Skeletal muscle tissue (tissue), 4 donors: ENCODE results near the gene LMO1. TPM values are rescaled to one million over a fixed set of nuclear protein-coding genes. Genes with fewer than 3 reads are reported as not detected.

ENCODE experiments used
- H3K27ac ChIP-seq: one replicate; pipeline ENCODE4 v1.7.0; 2013; ENCODE audit warnings: mild to moderate bottlenecking, low read depth, low read length, inconsistent platforms
- H3K27me3 ChIP-seq, 3 donors: one replicate each; pipeline ENCODE4 v1.7.0; 2013; ENCODE audit warnings: low read length in 3 of 3; ENCODE audit not compliant: control insufficient read depth in 3 of 3, insufficient read depth in 3 of 3
- H3K36me3 ChIP-seq, 3 donors: one replicate each; pipeline ENCODE4 v1.7.0; 2013; ENCODE audit warnings: low read length in 3 of 3; ENCODE audit not compliant: control insufficient read depth in 3 of 3, insufficient read depth in 3 of 3
- H3K4me1 ChIP-seq, 3 donors: one replicate each; pipeline ENCODE4 v1.7.0; 2013; ENCODE audit warnings: low read length in 3 of 3, mild to moderate bottlenecking in 3 of 3; ENCODE audit not compliant: control insufficient read depth in 3 of 3, insufficient read depth in 3 of 3
- H3K4me3 ChIP-seq, 3 donors: one replicate each; pipeline ENCODE4 v1.7.0; 2013; ENCODE audit warnings: low read length in 3 of 3
- H3K9ac ChIP-seq, 3 donors: one replicate each; pipeline ENCODE4 v1.7.0; 2013; ENCODE audit warnings: low read length in 3 of 3, mild to moderate bottlenecking in 3 of 3, moderate library complexity in 2 of 3, low read depth in 1 of 3
- H3K9me3 ChIP-seq, 3 donors: one replicate each; pipeline ENCODE4 v1.7.0; 2013; ENCODE audit warnings: low read length in 3 of 3; ENCODE audit not compliant: control insufficient read depth in 3 of 3
- total RNA-seq: library from RNA; depleted of rRNA; stranded (reverse); fragments of >200 nt; gene quantifications from one replicate; pipeline ENCODE4 v1.2.3, GENCODE V29; 2014
- donor health status: Osteomylitis.

The LMO1 gene
- total RNA-seq, 1 donor from 2014 or later, result not detected

DNA sequence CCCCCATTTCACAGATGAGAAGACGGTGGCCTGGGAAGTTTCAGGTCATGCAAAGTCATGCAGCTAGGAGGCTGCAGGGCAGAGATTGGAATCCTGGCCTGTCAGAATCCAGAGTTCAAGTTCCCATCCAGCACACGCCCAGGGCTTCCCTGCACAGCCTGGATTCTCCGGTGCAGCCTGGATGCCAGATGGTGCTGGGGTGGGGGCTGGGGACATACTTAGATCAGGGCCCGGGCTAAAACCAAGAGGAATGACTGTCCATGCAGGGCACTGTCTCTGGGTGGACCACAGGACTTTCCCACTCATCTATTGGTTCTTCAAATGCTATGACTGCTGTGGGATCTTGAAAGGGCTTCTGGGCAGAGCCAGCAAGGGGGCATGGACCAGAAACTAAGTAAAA is 24.6 kb downstream of the LMO1 start:
- no peaks in the 10 kb centered on the region for H3K9me3 ChIP-seq
- H3K27ac ChIP-seq, result no peak overlapping the region
- no peaks in the 10 kb centered on the region for H3K27me3 ChIP-seq
- H3K36me3 ChIP-seq, result no peaks in the 10 kb centered on the region
- H3K4me1 ChIP-seq, result peaks cover 9 to 10% (median 9%) of the 10 kb centered on the region in 3 donors
- H3K9ac ChIP-seq, result no peak overlapping the region
- H3K4me3 ChIP-seq, result no peak overlapping the region

DNA sequence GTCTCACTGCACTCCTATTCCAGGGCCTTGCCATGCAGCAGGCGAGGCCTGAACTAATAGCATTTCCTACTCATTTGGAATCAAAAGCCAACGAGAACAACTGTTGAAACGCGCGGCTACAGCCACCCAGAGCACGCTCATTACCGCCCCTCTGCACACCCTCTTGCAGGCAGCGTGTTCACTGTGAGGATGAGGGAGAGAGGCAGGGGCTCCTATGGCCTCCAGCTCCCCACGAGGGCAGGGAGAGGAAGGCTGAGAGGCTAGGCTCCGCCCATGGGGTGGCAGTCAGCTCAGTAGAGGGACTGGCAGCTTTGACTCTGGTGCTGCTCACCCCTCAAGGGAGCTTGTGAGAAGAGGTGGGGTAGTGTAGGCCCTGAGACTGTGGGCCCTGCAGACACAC is 26.2 kb downstream of the LMO1 start:
- Histone ChIP-seq H3K9ac (no peak overlapping the region), H3K36me3 (no peaks in the 10 kb centered on the region), H3K9me3 (no peaks in the 10 kb centered on the region), H3K27me3 (no peaks in the 10 kb centered on the region), H3K27ac (no peak overlapping the region), H3K4me3 (no peak overlapping the region), H3K4me1 (peaks cover 11 to 18% (median 13%) of the 10 kb centered on the region in 3 donors)

DNA sequence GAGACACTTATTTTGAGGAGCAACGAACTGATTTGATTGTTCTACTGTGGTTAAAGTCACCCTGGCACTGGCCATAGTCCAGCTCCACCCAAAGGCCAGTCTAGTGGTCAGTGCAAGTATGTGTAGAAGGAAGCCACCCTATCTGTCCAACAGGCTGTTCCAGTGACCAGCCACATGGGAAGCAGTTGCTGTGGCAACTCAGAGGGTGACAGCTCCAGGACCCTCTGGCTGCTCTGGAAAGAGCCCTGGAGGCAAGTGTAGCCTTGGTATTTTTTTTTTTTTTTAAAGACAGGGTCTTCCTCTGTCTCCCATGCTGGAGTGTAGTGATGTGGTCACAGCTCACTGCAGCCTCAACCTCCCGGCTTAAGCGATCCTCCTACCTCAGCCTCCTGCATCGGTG is 27.8 kb downstream of the LMO1 start:
- no peaks in the 10 kb centered on the region for H3K27me3 ChIP-seq
- H3K9me3 ChIP-seq, result no peaks in the 10 kb centered on the region
- peaks cover 11 to 25% (median 13%) of the 10 kb centered on the region in 3 donors for H3K4me1 ChIP-seq
- no peak overlapping the region for H3K9ac ChIP-seq
- no peak overlapping the region for H3K4me3 ChIP-seq
- H3K27ac ChIP-seq, result no peak overlapping the region
- no peaks in the 10 kb centered on the region for H3K36me3 ChIP-seq

DNA sequence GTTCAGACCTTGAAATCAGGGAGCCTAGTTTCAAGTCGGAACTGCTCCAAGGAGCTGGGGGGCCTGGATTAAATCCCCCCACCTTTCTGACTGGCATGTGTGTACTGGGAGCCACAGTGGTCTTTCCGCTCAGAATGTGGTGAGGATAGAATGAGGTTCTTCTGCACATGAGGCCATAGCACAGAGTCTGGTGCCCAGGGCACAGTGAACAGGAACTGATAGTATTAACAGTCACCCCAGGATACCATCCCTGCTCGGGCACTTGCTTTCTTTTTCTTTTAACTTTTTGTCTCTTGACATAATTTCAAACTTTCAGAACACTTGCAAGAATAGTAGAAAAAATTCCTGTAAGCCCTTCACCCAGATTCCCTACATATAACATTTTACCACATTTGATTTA is 28.8 kb downstream of the LMO1 start:
- no peak overlapping the region for H3K27ac ChIP-seq
- H3K9me3 ChIP-seq, result no peaks in the 10 kb centered on the region
- H3K27me3 ChIP-seq, result no peaks in the 10 kb centered on the region
- H3K36me3 ChIP-seq, result no peaks in the 10 kb centered on the region
- no peak overlapping the region for H3K4me3 ChIP-seq
- peaks cover 11 to 25% (median 13%) of the 10 kb centered on the region in 3 donors for H3K4me1 ChIP-seq
- no peak overlapping the region for H3K9ac ChIP-seq

DNA sequence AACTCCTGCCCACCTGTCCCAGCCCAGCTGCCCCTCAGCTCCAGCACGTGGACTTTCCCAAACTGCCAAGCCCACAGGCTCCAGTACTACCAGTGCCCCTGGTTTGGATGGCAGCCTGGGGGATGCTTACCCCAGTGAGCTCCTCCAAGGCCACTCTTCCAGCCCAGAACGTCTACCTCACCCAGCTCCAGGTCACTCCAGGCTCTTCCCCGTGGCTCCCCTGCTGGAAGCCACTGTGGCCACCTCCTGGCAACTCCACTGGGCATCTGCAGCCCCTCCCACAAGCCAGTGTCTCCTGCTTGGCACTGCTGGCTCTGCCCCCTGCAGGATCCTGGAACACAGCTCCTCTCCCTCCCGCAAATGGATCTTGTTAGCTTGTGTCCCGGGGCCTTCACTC is 29.3 kb downstream of the LMO1 start:
- no peaks in the 10 kb centered on the region for H3K36me3 ChIP-seq
- H3K27me3 ChIP-seq, result no peaks in the 10 kb centered on the region
- no peak overlapping the region for H3K4me3 ChIP-seq
- no peaks in the 10 kb centered on the region for H3K9me3 ChIP-seq
- peak overlapping the region in 1 of 3 donors; percentile 40 for H3K9ac ChIP-seq
- peak overlapping the region; percentile 14 for H3K27ac ChIP-seq
- peaks cover 11 to 26% (median 13%) of the 10 kb centered on the region in 3 donors for H3K4me1 ChIP-seq

DNA sequence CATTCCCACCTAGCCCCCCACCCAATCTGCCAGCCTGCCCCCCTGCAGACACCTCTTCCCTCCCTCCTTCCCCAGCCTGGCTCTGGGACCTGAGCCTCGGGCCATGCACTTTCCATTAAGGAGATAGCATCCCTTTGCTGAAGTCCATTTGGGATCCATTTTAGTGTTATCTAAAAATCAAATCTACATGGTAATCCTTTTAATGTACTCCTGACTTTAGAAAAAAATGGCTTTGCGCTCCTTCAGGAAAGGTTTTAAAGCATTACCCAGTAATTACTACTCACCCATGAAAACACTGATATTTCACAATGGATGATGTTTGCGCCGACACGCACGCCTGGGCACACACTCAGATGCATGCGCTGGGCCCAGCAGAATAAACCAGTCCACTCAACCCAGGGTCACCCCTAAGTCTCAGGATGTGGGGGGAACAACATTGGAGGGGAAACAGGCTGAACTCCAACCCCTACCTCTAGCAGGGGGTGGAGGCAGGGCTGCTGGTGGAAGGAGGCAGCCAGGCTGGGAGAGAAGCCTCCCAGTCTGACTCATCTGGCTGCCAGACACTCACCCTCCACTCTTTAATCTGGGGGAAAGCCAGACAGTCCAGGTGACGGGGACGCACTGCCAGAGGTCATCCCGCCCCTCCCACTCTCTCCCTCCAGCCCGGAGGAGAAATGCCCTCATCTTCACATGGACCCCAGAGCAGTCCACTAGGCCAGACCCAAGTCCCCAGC is 29.8 kb downstream of the LMO1 start:
- no peaks in the 10 kb centered on the region for H3K9me3 ChIP-seq
- H3K9ac ChIP-seq, result peak overlapping the region in 1 of 3 donors; percentile 45
- peaks cover 11 to 28% (median 13%) of the 10 kb centered on the region in 3 donors for H3K4me1 ChIP-seq
- H3K36me3 ChIP-seq, result no peaks in the 10 kb centered on the region
- no peaks in the 10 kb centered on the region for H3K27me3 ChIP-seq
- H3K4me3 ChIP-seq, result no peak overlapping the region
- no peak overlapping the region for H3K27ac ChIP-seq

DNA sequence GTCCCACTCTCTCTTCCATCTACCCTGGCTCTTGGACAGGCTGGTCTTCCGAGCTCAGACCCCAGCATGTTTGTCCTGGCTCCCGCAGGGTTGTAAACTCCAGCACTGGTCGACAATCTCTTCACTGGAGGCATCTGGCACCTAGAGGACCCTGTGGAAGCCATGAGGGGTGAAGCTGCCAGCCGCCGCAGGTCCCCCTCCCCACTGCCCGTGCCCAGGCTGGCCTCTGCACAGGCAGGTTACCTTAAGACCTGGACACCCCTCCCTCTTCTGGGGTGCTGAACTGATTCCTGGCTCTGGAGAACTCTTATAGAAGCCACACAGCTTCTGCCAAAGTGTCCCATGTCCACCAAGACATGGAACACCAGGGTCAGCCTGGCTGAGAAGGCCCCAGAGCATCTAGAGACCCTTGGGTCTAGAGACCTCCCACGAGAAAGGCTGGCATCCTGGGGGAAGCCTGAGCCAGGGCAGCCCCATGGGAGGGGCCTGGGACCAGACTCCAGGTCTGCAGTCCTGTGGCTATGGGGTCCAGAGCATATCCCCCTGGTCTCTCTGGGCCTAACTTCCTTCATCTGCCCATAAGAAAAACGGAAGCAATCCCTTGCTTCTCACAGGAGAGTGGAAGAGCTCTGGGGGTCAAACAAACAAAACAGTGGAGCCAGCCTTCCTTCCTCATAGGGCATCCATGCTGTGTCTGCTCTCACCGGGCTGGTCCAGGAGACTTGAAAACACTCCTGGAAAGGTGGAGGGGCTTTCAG is 30.6 kb downstream of the LMO1 start:
- H3K27me3 ChIP-seq, result no peaks in the 10 kb centered on the region
- H3K9me3 ChIP-seq, result no peaks in the 10 kb centered on the region
- no peaks in the 10 kb centered on the region for H3K36me3 ChIP-seq
- H3K27ac ChIP-seq, result no peak overlapping the region
- no peak overlapping the region for H3K4me3 ChIP-seq
- H3K9ac ChIP-seq, result peak overlapping the region in 1 of 3 donors; percentile 45
- peaks cover 11 to 28% (median 13%) of the 10 kb centered on the region in 3 donors for H3K4me1 ChIP-seq

DNA sequence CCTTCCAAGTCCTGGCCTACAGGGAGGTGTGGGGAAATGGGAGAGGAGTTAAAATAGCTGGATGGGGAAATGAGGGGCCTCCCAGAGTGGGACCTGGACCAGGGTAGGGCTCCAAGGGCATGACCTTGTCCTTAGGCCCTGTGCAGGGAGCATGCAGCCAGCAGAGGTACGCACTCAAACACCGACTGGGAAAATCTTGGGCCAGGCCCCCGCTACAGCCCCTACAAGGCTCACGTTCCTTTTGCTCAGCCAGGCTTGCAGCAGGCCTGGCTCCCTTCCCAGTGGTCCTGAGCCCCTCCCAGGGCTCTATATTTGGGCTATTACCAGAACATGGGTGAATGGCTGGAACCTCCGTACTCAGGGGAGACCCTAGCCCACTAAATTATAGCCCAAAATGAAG is 31.3 kb downstream of the LMO1 start:
- Histone ChIP-seq H3K9ac (peak overlapping the region in 1 of 3 donors; percentile 40), H3K27me3 (no peaks in the 10 kb centered on the region), H3K27ac (no peak overlapping the region), H3K4me1 (peaks cover 11 to 28% (median 13%) of the 10 kb centered on the region in 3 donors), H3K9me3 (no peaks in the 10 kb centered on the region), H3K36me3 (no peaks in the 10 kb centered on the region), H3K4me3 (no peak overlapping the region)

DNA sequence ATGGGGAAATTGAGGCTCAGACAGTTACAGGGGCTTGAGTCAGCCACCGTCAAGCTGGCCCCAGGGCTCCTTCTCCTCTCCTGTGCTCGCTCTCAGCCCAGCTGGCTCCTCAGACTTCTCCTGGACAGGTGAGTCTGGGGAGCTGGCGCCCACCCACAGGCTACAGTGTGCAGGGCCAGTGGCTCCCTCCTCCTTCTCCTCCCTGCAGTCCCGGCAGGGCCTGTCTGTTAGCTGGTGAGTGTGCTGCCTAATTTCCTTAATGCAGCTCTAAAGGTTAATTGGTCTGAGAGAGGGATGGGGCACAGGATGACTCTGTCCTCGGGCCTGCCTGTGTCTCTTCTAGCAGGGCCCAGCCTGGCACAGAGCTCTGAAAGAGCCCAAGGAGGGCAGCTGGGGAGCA is 31.7 kb downstream of the LMO1 start:
- Histone ChIP-seq H3K4me3 (no peak overlapping the region), H3K36me3 (no peaks in the 10 kb centered on the region), H3K9ac (peak overlapping the region in 1 of 3 donors; percentile 33), H3K9me3 (no peaks in the 10 kb centered on the region), H3K27ac (no peak overlapping the region), H3K27me3 (no peaks in the 10 kb centered on the region), H3K4me1 (peaks cover 11 to 28% (median 13%) of the 10 kb centered on the region in 3 donors)
